SK-N-MC (cell line): ENCODE data around the gene IL31.

Experiments used
- EZH2 ChIP-seq: fragments of 200-600 bp; sonication (generic); IDR thresholded peaks from one replicate; pipeline ENCODE4 v1.6.1; 2017; ENCODE audit warnings: antibody characterized with exemption
- POLR2AphosphoS5 ChIP-seq: IDR thresholded peaks from 2 replicates; pipeline ENCODE4 v1.6.1; 2012; ENCODE audit warnings: mild to moderate bottlenecking, low read depth, low read length, borderline replicate concordance

DNA sequence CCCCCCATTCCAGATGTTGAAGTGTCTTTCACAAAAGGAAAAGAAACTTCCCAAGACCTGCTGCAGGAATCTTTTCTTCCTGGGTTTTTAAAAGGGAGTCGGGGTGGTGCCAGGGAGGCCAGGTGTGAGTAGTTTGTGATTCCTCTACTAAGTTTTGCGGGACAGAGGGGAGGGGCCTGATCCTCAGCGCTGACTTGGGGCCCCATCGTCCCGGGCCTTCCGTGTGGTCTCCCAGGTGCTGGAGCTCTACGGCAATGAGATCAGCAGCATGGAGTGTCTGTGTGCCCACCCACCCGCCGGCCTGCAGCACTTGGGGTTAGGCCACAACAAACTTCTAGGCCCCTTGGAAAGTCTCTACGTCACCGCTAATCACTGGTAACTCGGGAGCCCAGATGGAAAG is 13.4 kb upstream of the IL31 start:
- TF ChIP-seq EZH2 (no peak), POLR2AphosphoS5 (no peak)
